BJ (cell line): Measurements from ENCODE around the gene RASGRF1. TPM values are rescaled to one million over a fixed set of nuclear protein-coding genes. Genes with fewer than 3 reads are reported as not detected.

Source experiments
- CTCF ChIA-PET: fragments of 350-600 bp; formaldehyde crosslinking; extraction: SDS; loops from one replicate; lab custom pipeline; 2021; ENCODE audit warnings: antibody characterized with exemption, inconsistent platforms; lab: Yijun Ruan, JAX
- POLR2A ChIA-PET: fragments of 300-600 bp; sonication (Branson Sonifier 250); formaldehyde crosslinking; extraction: SDS; loops from one replicate; lab custom pipeline; 2021; ENCODE audit warnings: antibody characterized with exemption; lab: Charles Lee
- DNase-seq: peaks from one replicate; pipeline ENCODE4 v3.0.0-alpha.2; 2011; ENCODE audit warnings: low read depth
- H3K27me3 ChIP-seq: 2 replicates; pipeline ENCODE4 v1.6.0; 2011; ENCODE audit warnings: low read length; ENCODE audit not compliant: control insufficient read depth, insufficient read depth
- H3K36me3 ChIP-seq: 2 replicates; pipeline ENCODE4 v1.5.1; 2011; ENCODE audit warnings: low read length; ENCODE audit not compliant: control insufficient read depth, insufficient read depth
- H3K4me3 ChIP-seq: 2 replicates; pipeline ENCODE4 v1.5.1; 2011; ENCODE audit warnings: low read depth, mild to moderate bottlenecking, control low read depth, low read length
- polyA plus RNA-seq: library from polyadenylated mRNA; depleted of rRNA; stranded (reverse); fragments of >200 nt; gene quantifications from 2 replicates; pipeline ENCODE4 v1.2.3, GENCODE V29; 2011
- TF ChIP-seq, protein P1 (sequence below): IDR thresholded peaks from 2 replicates; pipeline ENCODE4 v1.5.1; 2011; ENCODE audit warnings: low read depth, mild to moderate bottlenecking, control low read depth, inconsistent platforms, low read length, moderate library complexity; ENCODE audit not compliant: insufficient read depth

The RASGRF1 gene
- polyA plus RNA-seq, 1 experiment, result 0.31 TPM

DNA sequence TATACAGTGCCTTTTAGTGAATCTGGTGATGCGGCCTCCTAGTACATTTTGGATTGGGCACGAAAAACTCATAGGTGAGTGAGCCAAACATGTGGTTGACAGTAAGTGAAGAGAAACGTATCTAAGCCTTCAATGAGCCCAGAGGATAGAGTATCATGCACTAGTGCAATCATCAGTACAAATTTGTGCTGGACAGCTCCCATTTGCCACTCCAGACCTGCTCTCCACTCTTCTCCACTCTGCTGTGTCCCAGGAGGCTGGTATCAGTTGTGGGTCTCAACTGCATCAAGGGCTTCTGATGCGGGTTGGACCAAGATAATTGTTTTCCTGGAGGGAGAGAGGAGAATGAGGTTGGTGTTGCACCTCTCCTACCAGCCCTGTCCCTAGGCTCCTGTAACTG is 9.1 kb upstream of the RASGRF1 start:
- no peaks in the 10 kb centered on the region for H3K36me3 ChIP-seq
- POLR2A ChIA-PET, result no interaction called here
- no peaks in the 10 kb centered on the region; the same call in 1 of the 2 replicates for H3K27me3 ChIP-seq
- H3K4me3 ChIP-seq, result no peak overlapping the region
- TF ChIP-seq, protein P1, sequence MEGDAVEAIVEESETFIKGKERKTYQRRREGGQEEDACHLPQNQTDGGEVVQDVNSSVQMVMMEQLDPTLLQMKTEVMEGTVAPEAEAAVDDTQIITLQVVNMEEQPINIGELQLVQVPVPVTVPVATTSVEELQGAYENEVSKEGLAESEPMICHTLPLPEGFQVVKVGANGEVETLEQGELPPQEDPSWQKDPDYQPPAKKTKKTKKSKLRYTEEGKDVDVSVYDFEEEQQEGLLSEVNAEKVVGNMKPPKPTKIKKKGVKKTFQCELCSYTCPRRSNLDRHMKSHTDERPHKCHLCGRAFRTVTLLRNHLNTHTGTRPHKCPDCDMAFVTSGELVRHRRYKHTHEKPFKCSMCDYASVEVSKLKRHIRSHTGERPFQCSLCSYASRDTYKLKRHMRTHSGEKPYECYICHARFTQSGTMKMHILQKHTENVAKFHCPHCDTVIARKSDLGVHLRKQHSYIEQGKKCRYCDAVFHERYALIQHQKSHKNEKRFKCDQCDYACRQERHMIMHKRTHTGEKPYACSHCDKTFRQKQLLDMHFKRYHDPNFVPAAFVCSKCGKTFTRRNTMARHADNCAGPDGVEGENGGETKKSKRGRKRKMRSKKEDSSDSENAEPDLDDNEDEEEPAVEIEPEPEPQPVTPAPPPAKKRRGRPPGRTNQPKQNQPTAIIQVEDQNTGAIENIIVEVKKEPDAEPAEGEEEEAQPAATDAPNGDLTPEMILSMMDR, result no peak
- DNase-seq, result no peak
- CTCF ChIA-PET, result interaction anchor here (1.6 kb wide), 1 partner anchor 8 kb away, joined by 3 read pairs; no protein-coding TSS in a partner anchor

DNA sequence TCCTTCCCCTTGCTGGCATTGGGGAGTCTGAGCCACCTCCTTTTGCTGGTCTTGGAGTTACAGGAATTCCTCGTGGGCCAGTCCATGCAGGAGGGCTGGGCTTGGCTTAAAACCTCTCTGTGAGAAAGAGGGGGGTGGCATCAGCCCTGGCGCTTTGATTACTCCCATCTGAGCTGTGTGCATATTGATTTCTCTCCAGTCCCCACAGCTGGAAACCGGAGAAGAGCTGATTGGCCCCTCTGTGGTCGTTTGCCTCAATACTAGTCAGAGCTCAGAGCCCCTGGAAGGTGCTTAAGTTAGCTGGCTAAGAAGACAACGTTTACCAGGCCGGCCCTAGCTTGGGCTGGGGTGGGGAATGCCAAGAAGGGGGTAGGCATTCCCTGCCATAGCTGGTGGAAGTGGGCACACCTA is 4.0 kb upstream of the RASGRF1 start:
- no peak overlapping the region for H3K4me3 ChIP-seq
- H3K27me3 ChIP-seq, result peaks cover 16% of the 10 kb centered on the region
- TF ChIP-seq, protein P1, result no peak
- no peaks in the 10 kb centered on the region for H3K36me3 ChIP-seq
- POLR2A ChIA-PET, result no interaction called here
- CTCF ChIA-PET, result interaction anchor here (0.8 to 1.1 kb wide), 3 partner anchors 88 to 148 kb away, joined by 3 read pairs; no protein-coding TSS in a partner anchor
- no peak for DNase-seq

DNA sequence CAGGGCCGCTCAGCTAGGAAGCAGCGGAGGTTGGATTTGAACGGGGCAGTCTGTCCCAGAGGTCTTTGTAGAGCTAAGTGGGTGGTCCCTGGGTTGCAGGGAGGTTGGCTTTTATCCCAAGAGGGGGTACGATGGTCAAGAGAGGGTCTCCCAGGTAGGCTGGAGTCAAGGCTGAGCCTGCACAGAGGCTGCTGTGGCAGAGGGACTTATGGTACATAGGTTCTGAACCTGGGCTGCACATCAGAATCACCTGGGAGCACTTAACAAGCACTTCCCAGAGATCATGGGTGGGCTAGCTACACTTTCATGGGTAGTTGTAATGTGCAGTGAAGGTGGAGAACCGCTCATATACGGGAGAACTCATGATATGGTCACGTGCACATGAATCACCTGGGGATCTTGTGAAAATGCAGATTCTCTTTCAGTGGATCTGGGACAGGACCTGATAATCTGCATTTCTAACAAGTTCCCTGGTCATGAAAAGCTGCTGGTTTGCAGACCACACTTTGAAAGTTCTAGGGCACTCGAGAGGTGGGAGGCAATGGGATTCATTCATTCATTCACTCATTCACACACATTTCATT is 2.9 kb upstream of the RASGRF1 start:
- no peak for DNase-seq
- ChIA-PET CTCF (no interaction called here), POLR2A (no interaction called here)
- Histone ChIP-seq H3K4me3 (no peak overlapping the region), H3K36me3 (no peaks in the 10 kb centered on the region), H3K27me3 (peaks cover 23% of the 10 kb centered on the region)
- TF ChIP-seq, protein P1, result no peak

DNA sequence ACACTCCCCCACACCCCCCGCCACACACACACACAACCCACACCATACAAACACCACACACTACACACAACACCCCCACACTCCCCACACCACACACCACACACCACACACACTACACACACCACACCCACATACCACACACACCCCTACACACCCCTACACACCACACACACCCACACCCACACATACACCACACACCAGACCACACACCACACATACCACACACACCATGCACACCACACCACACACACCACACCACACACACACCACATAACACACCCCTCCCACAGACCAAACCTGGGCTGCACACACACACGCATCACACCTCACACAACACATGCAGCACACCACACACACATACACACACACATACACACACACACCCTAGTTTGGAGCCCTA is 1.8 kb upstream of the RASGRF1 start:
- H3K4me3 ChIP-seq, result no peak overlapping the region
- H3K27me3 ChIP-seq, result peaks cover 25% of the 10 kb centered on the region
- ChIA-PET POLR2A (no interaction called here), CTCF (no interaction called here)
- TF ChIP-seq, protein P1, result no peak
- no peak for DNase-seq
- H3K36me3 ChIP-seq, result no peaks in the 10 kb centered on the region

DNA sequence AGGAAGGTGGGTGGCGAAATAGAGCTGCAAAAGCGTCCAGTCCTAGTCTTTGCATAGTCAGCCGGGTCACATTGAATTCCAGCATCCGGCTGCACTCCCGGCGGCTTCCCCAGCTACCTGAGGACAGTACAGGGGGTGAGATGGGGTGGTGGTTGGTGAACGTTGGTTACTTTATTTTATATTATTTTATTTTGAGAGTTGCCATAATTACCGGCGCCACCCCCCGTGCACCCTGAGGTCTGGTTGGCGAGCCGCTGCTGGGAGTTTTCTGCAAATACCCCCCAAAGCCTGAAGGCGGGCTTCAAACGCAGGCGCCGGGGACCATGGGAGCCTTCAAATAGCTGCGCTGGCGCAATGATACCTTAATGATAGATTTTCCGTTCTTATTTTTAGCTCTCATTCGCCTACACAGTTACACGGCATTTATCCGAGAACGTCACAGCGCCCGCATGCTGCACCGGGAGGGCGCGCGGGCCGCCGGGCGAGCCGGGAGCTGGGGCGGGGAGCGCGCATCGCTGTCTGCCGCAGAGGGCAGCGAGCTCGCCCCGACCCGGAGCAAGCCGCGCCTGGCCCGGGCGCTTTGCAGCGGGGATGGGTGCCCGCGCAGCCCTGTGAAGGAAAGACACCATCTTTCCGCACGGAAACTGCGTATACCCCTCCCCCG is 756 bp upstream of the RASGRF1 start:
- peaks cover 27% of the 10 kb centered on the region for H3K27me3 ChIP-seq
- H3K4me3 ChIP-seq, result no peak overlapping the region
- no peaks in the 10 kb centered on the region for H3K36me3 ChIP-seq
- POLR2A ChIA-PET, result no interaction called here
- CTCF ChIA-PET, result interaction anchor here (0.7 to 0.9 kb wide), 3 partner anchors 16 to 90 kb away, joined by 3 read pairs; no protein-coding TSS in a partner anchor
- TF ChIP-seq, protein P1, result no peak
- DNase-seq, result no peak
